HepG2 (cell line): ENCODE data around the gene GPM6B. TPM values are rescaled to one million over a fixed set of nuclear protein-coding genes. Genes with fewer than 3 reads are reported as not detected.

Experiments used
- ATAC-seq: fragments of 200-7000 bp; cut with Tn5 transposase; 3 replicates; pipeline ENCODE4 v1.9.1; 2020; ENCODE audit warnings: mild to moderate bottlenecking, moderate library complexity
- BruUV-seq: library from RNA; stranded (reverse); fragments of 400-500 nt; replicated peaks from 2 replicates; lab custom pipeline; 2021; lab: Mats Ljungman, UMichigan
- CTCF ChIA-PET: fragments of 300-600 bp; formaldehyde crosslinking; extraction: SDS; loops from one replicate; lab custom pipeline; 2021; ENCODE audit warnings: low total read pairs, inconsistent platforms, low intra/inter-chr PET ratio; lab: Yijun Ruan, JAX
- POLR2A ChIA-PET: fragments of 350-600 bp; sonication (Branson Sonifier 250); formaldehyde crosslinking; loops from one replicate; lab custom pipeline; 2020; ENCODE audit warnings: antibody characterized with exemption, inconsistent platforms; lab: Yijun Ruan, JAX
- DNase-seq: peaks from one replicate; pipeline ENCODE4 v3.0.0-alpha.2; 2015; ENCODE audit warnings: low spot score
- FAIRE-seq: peaks from 3 replicates; lab custom pipeline; 2011; peaks lifted over from hg19 to GRCh38; lab: Jason Lieb, UNC
- H2AFZ ChIP-seq: one replicate; pipeline ENCODE4 v1.6.1; 2011; ENCODE audit warnings: low read length, inconsistent platforms
- H3K27ac ChIP-seq: fragments of 300-600 bp; 3 replicates; pipeline ENCODE4 v1.8.0; 2011; ENCODE audit warnings: mixed run types, mild to moderate bottlenecking, mixed read lengths, low read length, inconsistent platforms; ENCODE audit not compliant: insufficient read depth; ENCODE audit errors: extremely low read length
- H3K27me3 ChIP-seq, 2 experiments: fragments of 200-600 bp in 1 of 2; 2 replicates in 1 of 2; 3 replicates in 1 of 2; pipeline versions ENCODE4 v1.6.0 to v1.8.0; 2011; ENCODE audit warnings: low read length in 2 of 2, mild to moderate bottlenecking in 2 of 2, moderate library complexity in 2 of 2, inconsistent platforms in 1 of 2; ENCODE audit not compliant: insufficient read depth in 2 of 2, control insufficient read depth in 1 of 2
- H3K36me3 ChIP-seq, 2 experiments: fragments of 200-600 bp in 1 of 2; replicated peaks in 1 of 2; 2 replicates in 1 of 2; 3 replicates in 1 of 2; pipeline versions ENCODE4 v1.5.1 to v1.8.0; 2011; ENCODE audit warnings: low read length in 2 of 2, inconsistent platforms in 1 of 2; ENCODE audit not compliant: insufficient read depth in 2 of 2, control insufficient read depth in 1 of 2
- H3K4me1 ChIP-seq: 2 replicates; pipeline ENCODE4 v1.5.1; 2012; ENCODE audit warnings: low read length, inconsistent platforms; ENCODE audit not compliant: insufficient read depth
- H3K4me2 ChIP-seq: 2 replicates; pipeline ENCODE4 v1.6.0; 2011; ENCODE audit warnings: low read depth, low read length, inconsistent platforms
- H3K4me3 ChIP-seq, 3 experiments: fragments of 200-600 bp in 1 of 3; sonication (generic), shearing (Covaris generic) in 1 of 3; replicated peaks in 1 of 3; 2 replicates each; pipeline ENCODE4 v1.5.1; 2011 to 2016; ENCODE audit warnings: low read length in 3 of 3, inconsistent platforms in 2 of 3, low read depth in 2 of 3, mild to moderate bottlenecking in 2 of 3, control low read depth in 1 of 3, mixed read lengths in 1 of 3; ENCODE audit not compliant: insufficient read depth in 1 of 3
- H3K79me2 ChIP-seq: one replicate; pipeline ENCODE4 v1.6.1; 2011; ENCODE audit warnings: low read length, inconsistent platforms; ENCODE audit not compliant: insufficient read depth
- H3K9ac ChIP-seq: 2 replicates; pipeline ENCODE4 v1.6.0; 2011; ENCODE audit warnings: mild to moderate bottlenecking, low read depth, low read length, inconsistent platforms; ENCODE audit not compliant: insufficient read depth
- H3K9me3 ChIP-seq: 2 replicates; pipeline ENCODE4 v1.5.1; 2012; ENCODE audit warnings: mild to moderate bottlenecking, low read length
- H4K20me1 ChIP-seq: 2 replicates; pipeline ENCODE4 v1.6.0; 2011; ENCODE audit warnings: inconsistent platforms, mild to moderate bottlenecking, low read length, moderate library complexity; ENCODE audit not compliant: insufficient read depth
- BATF2 ChIP-seq: sonication (generic); formaldehyde crosslinking; IDR thresholded peaks from 2 replicates; pipeline ENCODE4 v1.8.0; 2022; ENCODE audit warnings: mild to moderate bottlenecking, missing genetic modification reagents, moderate library complexity
- BHLHE40 ChIP-seq: IDR thresholded peaks from 2 replicates; pipeline ENCODE4 v1.6.1; 2011; ENCODE audit warnings: low read length, improper control_type of control experiment
- CEBPG ChIP-seq: IDR thresholded peaks from 2 replicates; pipeline ENCODE4 v1.6.1; 2016
- CERS6 ChIP-seq: sonication (generic); formaldehyde crosslinking; IDR thresholded peaks from 2 replicates; pipeline ENCODE4 v1.5.0; 2020; ENCODE audit warnings: missing genetic modification reagents
- HNRNPLL ChIP-seq: fragments of 200-400 bp; formaldehyde crosslinking; IDR thresholded peaks from 2 replicates; pipeline ENCODE4 v1.6.1; 2017; ENCODE audit warnings: mild to moderate bottlenecking, low read depth, low read length; ENCODE audit not compliant: poor library complexity, severe bottlenecking
- IKZF4 ChIP-seq: sonication (generic); formaldehyde crosslinking; IDR thresholded peaks from 2 replicates; pipeline ENCODE4 v1.5.1; 2020; ENCODE audit warnings: borderline replicate concordance, mild to moderate bottlenecking, low read depth, missing genetic modification reagents; ENCODE audit errors: not compliant biosample characterization
- ISL2 ChIP-seq: sonication (generic); formaldehyde crosslinking; IDR thresholded peaks from 2 replicates; pipeline ENCODE4 v1.5.0; 2020; ENCODE audit warnings: missing genetic modification reagents
- KDM6A ChIP-seq: IDR thresholded peaks from 2 replicates; pipeline ENCODE4 v1.6.1; 2016; ENCODE audit warnings: low read depth
- KLF6 ChIP-seq: IDR thresholded peaks from 2 replicates; pipeline ENCODE4 v1.8.0; 2016; ENCODE audit warnings: missing biosample characterization, missing genetic modification reagents
- KMT2A ChIP-seq: sonication (generic); formaldehyde crosslinking; IDR thresholded peaks from 2 replicates; pipeline ENCODE4 v1.4.0; 2020; ENCODE audit warnings: missing genetic modification reagents
- MAFG ChIP-seq: sonication (generic); formaldehyde crosslinking; IDR thresholded peaks from 2 replicates; pipeline ENCODE4 v1.5.1; 2020; ENCODE audit warnings: mild to moderate bottlenecking, missing genetic modification reagents
- NR3C1 ChIP-seq: sonication (generic); formaldehyde crosslinking; IDR thresholded peaks from 2 replicates; pipeline ENCODE4 v1.4.0; 2020; ENCODE audit warnings: missing genetic modification reagents
- PHF5A ChIP-seq: IDR thresholded peaks from one replicate; pipeline ENCODE4 v1.6.1; 2018; ENCODE audit warnings: low read depth, missing genetic modification reagents; ENCODE audit not compliant: unreplicated experiment
- POLR2G ChIP-seq: fragments of 200-400 bp; formaldehyde crosslinking; IDR thresholded peaks from 2 replicates; pipeline ENCODE4 v1.6.1; 2018; ENCODE audit warnings: mild to moderate bottlenecking, low read depth, low read length, moderate library complexity
- RBAK ChIP-seq: sonication (generic); formaldehyde crosslinking; IDR thresholded peaks from 2 replicates; pipeline ENCODE4 v1.5.1; 2020; ENCODE audit warnings: mild to moderate bottlenecking, missing genetic modification reagents
- TMF1 ChIP-seq: sonication (generic); formaldehyde crosslinking; IDR thresholded peaks from 2 replicates; pipeline ENCODE4 v1.8.1; 2022; ENCODE audit warnings: low read depth, missing genetic modification reagents
- ZBTB2 ChIP-seq: sonication (generic); formaldehyde crosslinking; IDR thresholded peaks from 2 replicates; pipeline ENCODE4 v1.8.0; 2022; ENCODE audit warnings: low read depth, missing genetic modification reagents
- ZFX ChIP-seq: sonication (generic); formaldehyde crosslinking; IDR thresholded peaks from 2 replicates; pipeline ENCODE4 v1.4.0; 2020; ENCODE audit warnings: mild to moderate bottlenecking, low read depth, missing genetic modification reagents, moderate library complexity
- ZNF253 ChIP-seq: sonication (generic); formaldehyde crosslinking; IDR thresholded peaks from 2 replicates; pipeline ENCODE4 v1.8.0; 2022; ENCODE audit warnings: mild to moderate bottlenecking, missing genetic modification reagents, borderline replicate concordance
- ZNF274 ChIP-seq: sonication (generic); formaldehyde crosslinking; IDR thresholded peaks from 2 replicates; pipeline ENCODE4 v1.5.1; 2020; ENCODE audit warnings: mild to moderate bottlenecking, missing genetic modification reagents
- ZSCAN22 ChIP-seq: sonication (generic); formaldehyde crosslinking; IDR thresholded peaks from 2 replicates; pipeline ENCODE4 v1.4.0; 2020; ENCODE audit warnings: mild to moderate bottlenecking, missing genetic modification reagents
- ZSCAN5A ChIP-seq: sonication (generic); formaldehyde crosslinking; IDR thresholded peaks from 2 replicates; pipeline ENCODE4 v1.8.0; 2022; ENCODE audit warnings: mild to moderate bottlenecking, missing genetic modification reagents, borderline replicate concordance
- WGBS: methylation state at CpG from one replicate; pipeline ENCODE4 v1.1.6; 2017; ENCODE audit warnings: low lambda C conversion rate; 5-methylcytosine and 5-hydroxymethylcytosine counted together
- in situ Hi-C: cut with HindIII; loops from 2 replicates; pipeline ENCODE4 v1.10.0; 2017; ENCODE audit warnings: low pct_unique_long_range_greater_than_20kb; ENCODE audit not compliant: extremely low pct_ligation_motif_present
- intact Hi-C: fragments of 100-400 bp; cut with micrococcal nuclease; formaldehyde crosslinking; loops from one replicate; pipeline ENCODE4 v1.10.0; 2022; ENCODE audit not compliant: unreplicated experiment
- polyA plus RNA-seq, 8 experiments: library from polyadenylated mRNA; depleted of rRNA in 3 of 8; stranded (reverse) in 7 of 8; unstranded in 1 of 8; fragments of >200 nt; fragmentation: Illumina TruSeq in 4 of 8; extraction: Trizol in 4 of 8; gene quantifications; 2 replicates each; pipeline versions ENCODE4 v1.2.1 to v1.2.3, GENCODE V29; 2011 to 2016; ENCODE audit warnings: low read depth in 4 of 8, missing spikeins in 1 of 8, mixed read lengths in 1 of 8; ENCODE audit not compliant: insufficient read depth in 1 of 8
- total RNA-seq, 5 experiments: library from RNA; depleted of rRNA; stranded (reverse); fragments of >200 nt; fragmentation: Illumina TruSeq; extraction: Trizol; gene quantifications; 2 replicates each; pipeline ENCODE4 v1.2.3, GENCODE V29; 2016; ENCODE audit warnings: low read depth in 1 of 5

GPM6B gene
- total and polyA plus RNA-seq, 2 of the 13 experiments (the other 11 are each of a cell fraction or from before 2014, with no cell fraction given) = not detected

GRCh38 chrX:13794417-13794816, 22.5 kb downstream of the GPM6B start (continued):
- TF ChIP-seq ZBTB2 (CRISPR knock-in tag) (no peak), ISL2 (CRISPR knock-in tag) (no peak), KMT2A (CRISPR knock-in tag) (no peak), ZSCAN5A (CRISPR knock-in tag) (no peak), MAFG (CRISPR knock-in tag) (no peak)

- 47% methylated on average over 2 of the region's 2 CpGs for WGBS
- H2AFZ ChIP-seq = no peak overlapping the region
- no TSS peak for BruUV-seq
- no peaks in the 10 kb centered on the region for H4K20me1 ChIP-seq
- POLR2A ChIA-PET = no interaction called here
- H3K4me2 ChIP-seq = no peak overlapping the region
- H3K79me2 ChIP-seq = no peaks in the 10 kb centered on the region
- no peaks in the 10 kb centered on the region for H3K4me1 ChIP-seq
- in situ Hi-C loops = no loop called here
- intact Hi-C loops = no loop called here
- H3K9ac ChIP-seq = no peak overlapping the region
- H3K4me3 ChIP-seq = no peak overlapping the region
- DNase-seq (no peak), ATAC-seq (no peak), FAIRE-seq (no peak)
- no peaks in the 10 kb centered on the region for H3K36me3 ChIP-seq
- no peak overlapping the region for H3K27ac ChIP-seq
- CTCF ChIA-PET = no interaction called here
- H3K9me3 ChIP-seq = no peaks in the 10 kb centered on the region
- H3K27me3 ChIP-seq = no peaks in the 10 kb centered on the region
- TF ChIP-seq KDM6A (CRISPR knock-in tag) (no peak), ZNF274 (CRISPR knock-in tag) (no peak), BHLHE40 (no peak), POLR2G (no peak), CERS6 (CRISPR knock-in tag) (no peak), RBAK (no peak), PHF5A (CRISPR knock-in tag) (no peak), CEBPG (CRISPR knock-in tag) (no peak), ZSCAN22 (CRISPR knock-in tag) (no peak), HNRNPLL (no peak), KLF6 (CRISPR knock-in tag) (no peak), TMF1 (CRISPR knock-in tag) (no peak), ZNF253 (CRISPR knock-in tag) (no peak), BATF2 (CRISPR knock-in tag) (no peak), IKZF4 (CRISPR knock-in tag) (no peak), NR3C1 (CRISPR knock-in tag) (no peak), ZFX (CRISPR knock-in tag) (no peak)
Measured at GRCh38 chrX:13793897-13794296, 23.0 kb downstream of the GPM6B start.
